ENCODE results near the gene DPP10.

DPP10 gene

GRCh38 chr2:115652652-115653051 lies 1210.2 kb downstream of the DPP10 start:
- Histone ChIP-seq H3K27me3 (ENCODE audit: control insufficient read depth, insufficient read depth, low read length) (no peaks in the 10 kb centered on the region), H3K9ac (ENCODE audit: low read length) (no peak overlapping the region), H3K4me3 (ENCODE audit: low read length) (no peak overlapping the region), H3K36me3 (ENCODE audit: control insufficient read depth, low read depth, low read length) (no peaks in the 10 kb centered on the region), H3K9me3 (ENCODE audit: control insufficient read depth, low read depth, low read length) (no peaks in the 10 kb centered on the region), H3K4me1 (ENCODE audit: control insufficient read depth, low read depth, low read length) (peaks cover 3% of the 10 kb centered on the region), H3K27ac (ENCODE audit: low read length) (no peak overlapping the region)

- peaks cover 3% of the 10 kb centered on the region for H3K4me1 ChIP-seq (ENCODE audit: control insufficient read depth, low read depth, low read length)
- H3K36me3 ChIP-seq (ENCODE audit: control insufficient read depth, low read depth, low read length): no peaks in the 10 kb centered on the region
- H3K27me3 ChIP-seq (ENCODE audit: control insufficient read depth, insufficient read depth, low read length): no peaks in the 10 kb centered on the region
- H3K4me3 ChIP-seq (ENCODE audit: low read length): no peak overlapping the region
- no peaks in the 10 kb centered on the region for H3K9me3 ChIP-seq (ENCODE audit: control insufficient read depth, low read depth, low read length)
- no peak overlapping the region for H3K27ac ChIP-seq (ENCODE audit: low read length)
- no peak overlapping the region for H3K9ac ChIP-seq (ENCODE audit: low read length)
These were observed 1211.9 kb downstream of the DPP10 start for GRCh38 chr2:115654362-115654761.

DNA sequence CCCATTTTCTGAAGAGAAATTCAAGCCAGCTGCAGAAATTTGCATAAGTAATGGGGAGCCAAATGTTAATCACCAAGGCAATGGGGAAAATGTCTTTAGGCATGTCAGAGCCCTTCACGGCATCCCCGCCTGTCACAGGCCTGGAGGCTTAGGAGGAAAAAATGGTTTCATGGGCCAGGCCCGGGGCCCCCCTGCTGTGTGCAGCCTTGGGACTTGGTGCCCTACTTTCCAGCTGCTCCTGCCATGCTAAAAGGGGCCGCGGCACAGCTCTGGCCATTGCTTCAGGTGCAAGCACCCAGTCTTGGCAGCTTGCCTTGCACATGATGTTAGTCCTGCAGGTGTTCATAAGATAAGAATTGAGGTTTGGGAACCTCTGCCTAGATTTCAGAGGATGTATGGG lies 1235.7 kb downstream of the DPP10 start:
- Histone ChIP-seq H3K27ac (ENCODE audit: low read length) (no peak overlapping the region), H3K4me1 (ENCODE audit: control insufficient read depth, low read depth, low read length) (no peaks in the 10 kb centered on the region), H3K27me3 (ENCODE audit: control insufficient read depth, insufficient read depth, low read length) (no peaks in the 10 kb centered on the region), H3K4me3 (ENCODE audit: low read length) (no peak overlapping the region), H3K36me3 (ENCODE audit: control insufficient read depth, low read depth, low read length) (no peaks in the 10 kb centered on the region), H3K9ac (ENCODE audit: low read length) (no peak overlapping the region), H3K9me3 (ENCODE audit: control insufficient read depth, low read depth, low read length) (peaks cover 19% of the 10 kb centered on the region)

GRCh38 chr2:115684345-115684744 lies 1241.9 kb downstream of the DPP10 start:
- H3K4me3 ChIP-seq (ENCODE audit: low read length): no peak overlapping the region

GRCh38 chr2:115691409-115691808 lies 1249.0 kb downstream of the DPP10 start:
- Histone ChIP-seq H3K9me3 (ENCODE audit: control insufficient read depth, low read depth, low read length) (no peaks in the 10 kb centered on the region), H3K9ac (ENCODE audit: low read length) (no peak overlapping the region), H3K4me1 (ENCODE audit: control insufficient read depth, low read depth, low read length) (no peaks in the 10 kb centered on the region), H3K36me3 (ENCODE audit: control insufficient read depth, low read depth, low read length) (no peaks in the 10 kb centered on the region), H3K4me3 (ENCODE audit: low read length) (no peak overlapping the region), H3K27ac (ENCODE audit: low read length) (no peak overlapping the region), H3K27me3 (ENCODE audit: control insufficient read depth, insufficient read depth, low read length) (no peaks in the 10 kb centered on the region)

More at GRCh38 chr2:115684345-115684744, 1241.9 kb downstream of the DPP10 start:
- Histone ChIP-seq H3K36me3 (ENCODE audit: control insufficient read depth, low read depth, low read length) (no peaks in the 10 kb centered on the region), H3K27ac (ENCODE audit: low read length) (no peak overlapping the region), H3K9me3 (ENCODE audit: control insufficient read depth, low read depth, low read length) (no peaks in the 10 kb centered on the region), H3K27me3 (ENCODE audit: control insufficient read depth, insufficient read depth, low read length) (no peaks in the 10 kb centered on the region), H3K9ac (ENCODE audit: low read length) (no peak overlapping the region), H3K4me1 (ENCODE audit: control insufficient read depth, low read depth, low read length) (no peaks in the 10 kb centered on the region)

DNA sequence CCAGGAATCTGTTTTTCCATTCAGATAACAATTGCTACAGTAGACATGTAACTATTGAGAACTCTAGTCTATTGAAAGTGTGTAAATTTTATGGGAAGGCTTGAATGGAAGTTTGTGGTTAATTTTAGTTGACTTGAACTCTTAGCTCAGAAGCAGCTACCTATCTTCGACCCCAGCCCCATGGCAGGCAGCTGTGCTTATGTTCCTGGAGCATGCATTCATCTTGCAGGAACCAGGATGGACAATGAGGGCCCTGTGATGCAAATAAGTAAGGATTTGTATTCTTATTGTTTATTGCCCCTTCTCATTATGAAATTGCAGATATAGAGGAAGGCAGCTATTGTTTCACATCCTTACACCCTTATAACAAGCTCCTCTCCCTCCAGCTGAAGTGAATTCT lies 1252.2 kb downstream of the DPP10 start:
- Histone ChIP-seq H3K36me3 (ENCODE audit: control insufficient read depth, low read depth, low read length) (no peaks in the 10 kb centered on the region), H3K27ac (ENCODE audit: low read length) (no peak overlapping the region), H3K9me3 (ENCODE audit: control insufficient read depth, low read depth, low read length) (peaks cover 4% of the 10 kb centered on the region), H3K4me1 (ENCODE audit: control insufficient read depth, low read depth, low read length) (no peaks in the 10 kb centered on the region), H3K9ac (ENCODE audit: low read length) (no peak overlapping the region), H3K4me3 (ENCODE audit: low read length) (no peak overlapping the region), H3K27me3 (ENCODE audit: control insufficient read depth, insufficient read depth, low read length) (no peaks in the 10 kb centered on the region)

DNA sequence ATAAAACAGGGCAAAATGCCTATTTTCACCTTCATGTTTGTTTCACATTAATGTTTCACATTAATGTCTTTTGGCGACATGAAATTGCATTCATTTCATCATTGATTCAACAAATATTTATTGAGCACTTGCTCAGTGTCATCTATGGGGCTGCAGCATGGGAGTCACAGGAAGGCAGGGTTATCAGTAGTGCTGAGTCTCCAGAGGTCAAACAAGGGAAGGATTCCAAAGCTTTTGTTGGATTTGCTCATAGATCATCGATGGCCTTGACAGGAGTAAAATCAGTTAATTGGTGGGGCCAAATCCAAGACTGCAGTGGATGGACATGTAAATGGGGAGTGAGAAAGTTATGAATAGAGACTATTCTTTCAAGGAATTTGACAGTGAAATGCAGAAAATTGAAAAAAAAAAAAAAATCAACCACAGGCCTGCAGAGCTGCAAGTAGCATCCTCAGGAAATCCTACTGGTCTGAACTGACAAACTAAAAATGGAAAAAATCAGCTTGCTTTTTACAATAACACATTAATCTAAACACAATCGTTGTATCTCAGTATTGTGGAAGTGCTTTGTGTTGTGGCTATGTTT lies 1290.8 kb downstream of the DPP10 start:
- Histone ChIP-seq H3K4me3 (ENCODE audit: low read length) (no peak overlapping the region), H3K27me3 (ENCODE audit: control insufficient read depth, insufficient read depth, low read length) (no peaks in the 10 kb centered on the region), H3K9me3 (ENCODE audit: control insufficient read depth, low read depth, low read length) (no peaks in the 10 kb centered on the region), H3K36me3 (ENCODE audit: control insufficient read depth, low read depth, low read length) (no peaks in the 10 kb centered on the region), H3K9ac (ENCODE audit: low read length) (no peak overlapping the region), H3K27ac (ENCODE audit: low read length) (no peak overlapping the region), H3K4me1 (ENCODE audit: control insufficient read depth, low read depth, low read length) (no peaks in the 10 kb centered on the region)

GRCh38 chr2:115738111-115738510 lies 1295.7 kb downstream of the DPP10 start:
- no peaks in the 10 kb centered on the region for H3K9me3 ChIP-seq (ENCODE audit: control insufficient read depth, low read depth, low read length)
- H3K4me3 ChIP-seq (ENCODE audit: low read length): no peak overlapping the region
- no peak overlapping the region for H3K27ac ChIP-seq (ENCODE audit: low read length)
- no peaks in the 10 kb centered on the region for H3K27me3 ChIP-seq (ENCODE audit: control insufficient read depth, insufficient read depth, low read length)
- H3K4me1 ChIP-seq (ENCODE audit: control insufficient read depth, low read depth, low read length): no peaks in the 10 kb centered on the region
- no peak overlapping the region for H3K9ac ChIP-seq (ENCODE audit: low read length)
- H3K36me3 ChIP-seq (ENCODE audit: control insufficient read depth, low read depth, low read length): no peaks in the 10 kb centered on the region

DNA sequence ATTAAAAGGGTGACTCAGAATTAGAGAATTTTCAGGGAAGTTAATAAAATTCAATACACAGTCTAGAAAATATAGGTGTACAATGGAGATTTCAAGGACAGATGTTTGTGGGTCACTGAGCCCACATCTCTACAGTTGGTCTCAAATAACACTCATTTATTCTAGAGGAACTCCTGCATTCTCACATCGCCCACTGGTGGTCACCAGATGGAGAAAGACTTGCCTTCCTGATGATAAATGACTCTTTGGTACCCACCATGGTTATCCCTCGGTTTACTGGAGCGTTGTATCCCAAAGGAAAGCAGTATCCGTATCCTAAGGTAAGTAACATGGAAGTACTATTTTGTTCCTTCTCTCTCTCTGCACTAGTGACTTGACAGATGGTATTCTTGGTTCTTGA lies 1297.1 kb downstream of the DPP10 start:
- Histone ChIP-seq H3K9me3 (ENCODE audit: control insufficient read depth, low read depth, low read length) (no peaks in the 10 kb centered on the region), H3K4me1 (ENCODE audit: control insufficient read depth, low read depth, low read length) (no peaks in the 10 kb centered on the region), H3K9ac (ENCODE audit: low read length) (no peak overlapping the region), H3K27ac (ENCODE audit: low read length) (no peak overlapping the region), H3K36me3 (ENCODE audit: control insufficient read depth, low read depth, low read length) (no peaks in the 10 kb centered on the region), H3K4me3 (ENCODE audit: low read length) (no peak overlapping the region), H3K27me3 (ENCODE audit: control insufficient read depth, insufficient read depth, low read length) (no peaks in the 10 kb centered on the region)

DNA sequence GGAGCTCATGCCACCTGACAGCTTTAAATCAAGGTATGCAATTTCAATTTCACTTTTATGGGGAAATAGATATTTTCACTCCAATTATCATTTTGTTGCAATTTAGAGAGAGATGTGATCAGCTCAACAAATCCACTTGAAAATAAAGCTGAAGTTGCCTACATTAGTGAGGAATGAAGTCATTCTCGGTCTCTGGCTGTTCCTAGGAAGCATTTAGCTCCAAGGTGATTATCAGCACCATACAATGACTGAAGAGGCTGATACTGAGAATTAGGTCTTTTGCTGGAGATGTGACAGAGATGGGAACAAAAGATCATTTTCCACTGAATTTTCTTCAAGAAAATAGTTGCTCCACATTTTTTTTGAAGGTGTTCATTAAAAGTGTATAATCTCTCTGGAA lies 1303.7 kb downstream of the DPP10 start:
- Histone ChIP-seq H3K27ac (ENCODE audit: low read length) (no peak overlapping the region), H3K4me3 (ENCODE audit: low read length) (no peak overlapping the region), H3K4me1 (ENCODE audit: control insufficient read depth, low read depth, low read length) (no peaks in the 10 kb centered on the region), H3K9ac (ENCODE audit: low read length) (no peak overlapping the region), H3K36me3 (ENCODE audit: control insufficient read depth, low read depth, low read length) (no peaks in the 10 kb centered on the region), H3K9me3 (ENCODE audit: control insufficient read depth, low read depth, low read length) (no peaks in the 10 kb centered on the region), H3K27me3 (ENCODE audit: control insufficient read depth, insufficient read depth, low read length) (no peaks in the 10 kb centered on the region)

- H3K9me3 ChIP-seq (ENCODE audit: control insufficient read depth, low read depth, low read length): no peaks in the 10 kb centered on the region
- no peak overlapping the region for H3K27ac ChIP-seq (ENCODE audit: low read length)
- H3K4me3 ChIP-seq (ENCODE audit: low read length): no peak overlapping the region
- H3K4me1 ChIP-seq (ENCODE audit: control insufficient read depth, low read depth, low read length): no peaks in the 10 kb centered on the region
- H3K9ac ChIP-seq (ENCODE audit: low read length): no peak overlapping the region
- H3K27me3 ChIP-seq (ENCODE audit: control insufficient read depth, insufficient read depth, low read length): no peaks in the 10 kb centered on the region
- H3K36me3 ChIP-seq (ENCODE audit: control insufficient read depth, low read depth, low read length): no peaks in the 10 kb centered on the region
These were observed 1314.8 kb downstream of the DPP10 start for GRCh38 chr2:115757286-115757685.

DNA sequence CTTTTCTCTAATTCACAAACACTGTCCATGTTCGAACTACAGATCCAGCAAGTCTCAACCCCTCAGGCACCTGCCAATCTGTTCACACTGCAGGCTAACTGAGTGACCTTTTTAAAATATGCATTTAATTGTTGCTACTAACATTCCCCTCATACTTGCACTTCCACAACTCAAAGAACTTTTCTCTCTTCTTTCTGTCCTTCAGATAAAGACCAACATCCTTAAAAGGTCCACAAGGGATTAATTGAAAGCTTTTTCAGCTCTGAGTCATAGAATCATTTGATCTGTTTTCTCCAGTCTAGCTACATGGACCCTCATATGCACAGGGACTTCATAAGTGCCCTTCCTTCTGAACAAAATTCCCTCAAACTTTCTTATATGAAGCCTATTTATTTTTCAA lies 1321.2 kb downstream of the DPP10 start:
- Histone ChIP-seq H3K4me1 (ENCODE audit: control insufficient read depth, low read depth, low read length) (no peaks in the 10 kb centered on the region), H3K4me3 (ENCODE audit: low read length) (no peak overlapping the region), H3K9ac (ENCODE audit: low read length) (no peak overlapping the region), H3K9me3 (ENCODE audit: control insufficient read depth, low read depth, low read length) (no peaks in the 10 kb centered on the region), H3K27me3 (ENCODE audit: control insufficient read depth, insufficient read depth, low read length) (no peaks in the 10 kb centered on the region), H3K27ac (ENCODE audit: low read length) (no peak overlapping the region), H3K36me3 (ENCODE audit: control insufficient read depth, low read depth, low read length) (no peaks in the 10 kb centered on the region)
